Lower lobe of right lung (tissue), 2 donors: Measurements from ENCODE around the gene SETMAR. TPM values are rescaled to one million over a fixed set of nuclear protein-coding genes. Genes with fewer than 3 reads are reported as not detected.

Experiments
- ATAC-seq, 2 donors: fragments of 200-7000 bp; cut with Tn5 transposase; one replicate each; pipeline ENCODE4 v1.9.1; 2020 to 2022; ENCODE audit warnings: mild to moderate bottlenecking in 2 of 2, moderate library complexity in 2 of 2
- DNase-seq: peaks from one replicate; pipeline ENCODE4 v3.0.0-alpha.2; 2020
- H3K27ac ChIP-seq: fragments of 200-600 bp; one replicate; pipeline ENCODE4 v1.8.0; 2022
- H3K27me3 ChIP-seq: fragments of 200-600 bp; one replicate; pipeline ENCODE4 v1.8.0; 2022; ENCODE audit warnings: low read depth
- H3K36me3 ChIP-seq: fragments of 200-600 bp; one replicate; pipeline ENCODE4 v1.8.0; 2022; ENCODE audit warnings: mild to moderate bottlenecking
- H3K4me1 ChIP-seq: fragments of 200-600 bp; one replicate; pipeline ENCODE4 v1.8.0; 2022
- H3K4me3 ChIP-seq: fragments of 200-600 bp; one replicate; pipeline ENCODE4 v1.8.0; 2022; ENCODE audit warnings: mild to moderate bottlenecking
- H3K9me3 ChIP-seq: fragments of 200-600 bp; one replicate; pipeline ENCODE4 v1.8.0; 2022
- CTCF ChIP-seq: fragments of 200-600 bp; IDR thresholded peaks from one replicate; pipeline ENCODE4 v1.8.0; 2022; ENCODE audit warnings: antibody characterized with exemption, mild to moderate bottlenecking
- intact Hi-C: fragments of 100-400 bp; cut with DNase I; formaldehyde crosslinking; loops from one replicate; pipeline ENCODE4 v1.11.0; 2022
- total RNA-seq: library from RNA; stranded (reverse); fragmentation: NEBNext Ultra II Directional; extraction: Animal tissue kit (Norgen Biotek cat#: 25700); gene quantifications from one replicate; pipeline ENCODE4 v1.2.1, GENCODE V29; 2021
- donor health status: DM: no; HTN: yes; CAD: no; lungs with severe emphysema.

Gene SETMAR
- total RNA-seq, 1 donor from 2014 or later: 14.1 TPM

DNA sequence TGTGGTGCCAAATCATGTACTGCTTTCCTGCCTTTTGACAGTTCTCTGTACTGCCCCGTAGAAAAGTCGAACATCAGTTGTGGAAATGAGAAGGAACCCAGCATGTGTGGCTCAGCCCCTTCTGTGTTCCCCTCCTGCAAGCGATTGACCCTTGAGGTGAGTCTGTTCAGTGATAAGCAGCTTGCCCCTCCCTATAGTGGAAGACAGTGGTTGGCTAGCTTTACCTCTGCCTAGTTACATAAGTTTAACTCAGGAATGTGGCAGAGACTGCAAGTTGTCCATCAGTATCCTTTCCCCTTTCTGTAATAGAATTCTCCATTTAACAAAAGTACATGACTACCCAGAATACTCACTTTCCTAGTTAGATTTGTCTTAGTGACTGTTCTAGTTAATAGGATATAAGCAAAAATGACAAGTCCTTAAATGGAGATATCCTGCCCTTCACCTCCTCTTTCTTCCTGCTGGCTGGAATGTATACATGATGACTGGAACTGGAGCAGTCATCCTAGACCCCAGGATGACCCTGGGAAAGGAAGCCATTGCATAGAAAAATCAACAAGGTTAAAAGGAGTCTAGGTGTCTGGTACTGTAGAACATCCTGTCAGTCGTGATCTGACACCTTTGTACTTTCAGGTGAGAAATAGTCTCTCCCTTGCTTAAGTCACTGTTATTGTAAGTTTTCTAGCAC lies 10.6 kb downstream of the SETMAR start:
- Histone ChIP-seq H3K4me1 (peaks cover 18% of the 10 kb centered on the region), H3K36me3 (peaks cover 38% of the 10 kb centered on the region), H3K27me3 (no peaks in the 10 kb centered on the region), H3K4me3 (no peak overlapping the region), H3K9me3 (no peaks in the 10 kb centered on the region), H3K27ac (no peak overlapping the region)
- no peak for TF ChIP-seq CTCF
- intact Hi-C loops: no loop called here
- no peak for ATAC-seq
- no peak for DNase-seq

- Histone ChIP-seq H3K4me3 (no peak overlapping the region), H3K4me1 (peaks cover 8% of the 10 kb centered on the region), H3K27me3 (no peaks in the 10 kb centered on the region), H3K9me3 (no peaks in the 10 kb centered on the region), H3K36me3 (peaks cover 38% of the 10 kb centered on the region), H3K27ac (no peak overlapping the region)
- DNase-seq (no peak), ATAC-seq (no peak)
- TF ChIP-seq CTCF: peak; percentile 21
- intact Hi-C loops: no loop called here
Measured at GRCh38 chr3:4314688-4315087, 11.5 kb downstream of the SETMAR start.

DNA sequence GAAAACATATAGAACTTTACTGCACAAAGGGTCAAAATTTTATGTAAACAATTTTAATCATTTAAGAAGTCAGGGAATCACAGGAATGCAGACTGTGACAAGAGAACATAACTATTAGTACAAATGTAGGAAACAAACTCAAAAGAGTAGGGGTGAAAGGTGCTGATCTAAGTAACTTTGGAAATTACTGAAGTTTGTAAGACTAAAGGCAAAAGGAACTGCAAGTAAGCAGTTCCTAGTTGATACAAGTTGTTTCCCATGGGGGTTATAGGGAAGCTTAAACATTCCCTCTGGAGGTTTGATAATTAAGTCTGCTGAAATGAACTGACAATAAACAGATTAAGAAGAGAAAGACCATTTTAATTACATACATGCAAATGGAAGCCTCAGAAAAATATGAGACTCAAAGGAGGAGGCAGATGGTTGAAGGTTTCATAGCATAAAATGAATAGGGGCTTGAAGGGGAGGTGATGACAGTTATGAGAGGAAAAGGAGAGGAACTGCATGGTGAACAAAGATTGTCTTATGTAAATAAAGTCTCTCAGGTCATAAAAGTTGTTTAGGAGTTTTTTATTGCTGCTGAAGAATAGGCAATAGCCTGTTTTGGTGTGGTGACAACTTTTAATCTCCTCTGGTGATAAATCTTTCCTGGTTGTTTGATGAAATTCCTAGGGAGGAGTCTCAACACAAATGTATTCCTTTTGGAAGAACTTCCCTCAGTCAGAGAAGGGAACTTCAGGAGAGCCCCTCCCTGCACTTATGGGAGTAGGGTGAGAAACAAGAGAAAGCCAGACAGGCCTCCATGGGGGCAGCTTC lies 17.1 kb downstream of the SETMAR start:
- Histone ChIP-seq H3K9me3 (no peaks in the 10 kb centered on the region), H3K27ac (no peak overlapping the region), H3K27me3 (no peaks in the 10 kb centered on the region), H3K4me3 (no peak overlapping the region), H3K4me1 (peaks cover 14% of the 10 kb centered on the region), H3K36me3 (peaks cover 16% of the 10 kb centered on the region)
- TF ChIP-seq CTCF: no peak
- DNase-seq (no peak), ATAC-seq (no peak)
- intact Hi-C loops: no loop called here

DNA sequence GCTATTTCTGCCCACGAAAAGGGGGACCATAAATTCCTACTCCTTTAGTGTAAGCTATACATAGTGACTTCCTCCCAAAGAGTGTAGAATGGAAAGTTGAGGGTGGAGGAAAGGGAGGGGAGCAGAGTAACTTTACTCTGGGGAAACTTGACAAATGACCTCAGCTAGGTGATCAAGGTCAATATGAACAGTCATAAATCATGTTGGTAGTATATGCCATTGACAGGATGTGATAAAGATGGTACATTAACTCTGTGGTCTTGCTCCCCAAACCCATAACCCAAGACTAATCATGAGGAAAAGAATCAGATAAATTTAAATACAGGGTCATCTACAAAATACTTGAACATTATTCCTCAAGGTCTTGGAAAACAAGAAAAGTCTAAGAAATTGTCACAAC lies 18.6 kb downstream of the SETMAR start:
- Histone ChIP-seq H3K4me1 (peaks cover 14% of the 10 kb centered on the region), H3K27me3 (no peaks in the 10 kb centered on the region), H3K27ac (no peak overlapping the region), H3K4me3 (no peak overlapping the region), H3K36me3 (peaks cover 5% of the 10 kb centered on the region), H3K9me3 (no peaks in the 10 kb centered on the region)
- DNase-seq (no peak), ATAC-seq (no peak)
- no peak for TF ChIP-seq CTCF
- intact Hi-C loops: no loop called here

- no peak for TF ChIP-seq CTCF
- H3K36me3 ChIP-seq: no peaks in the 10 kb centered on the region
- H3K9me3 ChIP-seq: no peaks in the 10 kb centered on the region
- no peak overlapping the region for H3K4me3 ChIP-seq
- intact Hi-C loops: no loop called here
- H3K27me3 ChIP-seq: no peaks in the 10 kb centered on the region
- no peak overlapping the region for H3K27ac ChIP-seq
- no peak for ATAC-seq
- peaks cover 14% of the 10 kb centered on the region for H3K4me1 ChIP-seq
- no peak for DNase-seq
Measured at GRCh38 chr3:4322635-4323034, 19.5 kb downstream of the SETMAR start.
